ENCODE results near the gene MEGF6.

Gene MEGF6

DNA sequence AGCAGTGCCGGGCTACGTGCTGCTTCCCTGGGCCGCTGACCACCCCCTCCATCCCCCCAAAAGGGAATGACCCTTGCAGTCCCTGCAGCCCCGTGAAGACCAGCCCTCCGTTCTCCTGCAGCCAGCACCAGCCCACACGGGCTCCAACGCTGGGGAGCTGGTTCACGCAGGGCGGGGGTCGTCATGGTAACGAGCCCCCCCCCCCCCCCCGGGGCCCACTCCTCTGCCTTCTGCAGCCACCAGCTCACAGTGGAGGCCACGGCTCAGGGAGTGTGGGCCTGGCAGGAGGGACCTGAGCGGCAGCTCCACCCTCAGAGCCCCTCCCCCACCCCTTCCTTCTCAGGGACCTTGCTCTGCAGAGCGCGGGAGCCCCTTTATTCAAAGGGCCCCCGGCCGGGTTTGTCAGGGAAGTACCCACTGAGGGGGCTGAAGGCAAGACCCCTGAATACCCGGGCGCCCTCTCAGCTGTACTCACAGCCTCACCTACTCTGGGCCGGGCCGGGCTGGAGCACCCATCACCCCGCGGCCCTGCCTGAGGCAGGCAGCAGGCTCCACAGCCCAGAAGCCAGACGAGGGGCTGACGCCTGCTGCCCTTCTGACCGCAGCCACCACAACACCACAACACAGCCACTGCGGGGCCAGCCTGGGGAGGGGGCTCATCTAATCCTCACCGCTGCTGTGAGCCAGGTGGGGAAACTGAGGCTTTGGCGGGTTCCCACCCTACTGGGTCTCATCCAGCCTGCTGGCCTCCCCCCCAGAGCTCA is 12.6 kb downstream of the MEGF6 start:
- no peak overlapping the region for H3K9ac ChIP-seq (ENCODE audit: low read length)
- H2BK12ac ChIP-seq (ENCODE audit: low read length in 2 of 2): no peak overlapping the region
- no peak overlapping the region for H3K23ac ChIP-seq (ENCODE audit: low read length in 2 of 2)
- no peak overlapping the region for H3K27ac ChIP-seq (ENCODE audit: low read length, poor library complexity, severe bottlenecking)
- no peak overlapping the region for H2AFZ ChIP-seq (ENCODE audit: low read depth, low read length)
- H3K79me1 ChIP-seq (replicated peaks; ENCODE audit: low read length, poor library complexity, severe bottlenecking): no peaks in the 10 kb centered on the region
- WGBS: 69% methylated on average over 30 of the region's 30 CpGs
- H3K18ac ChIP-seq (ENCODE audit: low read depth in 1 of 2, low read length in 2 of 2): no peak overlapping the region
- no peak overlapping the region for H2BK5ac ChIP-seq (ENCODE audit: low read depth, low read length, poor library complexity, severe bottlenecking)
- H3K4ac ChIP-seq (ENCODE audit: low read depth in 1 of 2, low read length in 2 of 2): no peak overlapping the region
- no peaks in the 10 kb centered on the region for H3K4me1 ChIP-seq (ENCODE audit: control insufficient read depth, insufficient read depth, low read depth, low read length)
- no peaks in the 10 kb centered on the region for H3K9me3 ChIP-seq (ENCODE audit: control insufficient read depth, low read length)
- H4K91ac ChIP-seq (ENCODE audit: low read length): no peak overlapping the region
- H3K36me3 ChIP-seq (ENCODE audit: control insufficient read depth in 1 of 2, insufficient read depth in 2 of 2, low read depth in 1 of 2, low read length in 2 of 2): no peaks in the 10 kb centered on the region
- no peak overlapping the region for H2BK15ac ChIP-seq (ENCODE audit: low read depth, poor library complexity, severe bottlenecking)
- no peak overlapping the region for H4K8ac ChIP-seq (ENCODE audit: low read length)
- no peak overlapping the region for H3K4me3 ChIP-seq (ENCODE audit: insufficient read depth in 1 of 2, low read depth in 1 of 2, low read length in 2 of 2)
- no peak for DNase-seq
- no peak overlapping the region for H2BK120ac ChIP-seq (ENCODE audit: low read depth, low read length)
- no peak overlapping the region for H2AK5ac ChIP-seq (ENCODE audit: low read length, severe bottlenecking)
- no peak overlapping the region for H3K14ac ChIP-seq (ENCODE audit: low read length in 2 of 2)
- H3K4me2 ChIP-seq (ENCODE audit: low read length, poor library complexity, severe bottlenecking): no peak overlapping the region
- H3K27me3 ChIP-seq (ENCODE audit: control insufficient read depth in 1 of 2, insufficient read depth in 1 of 2, low read length in 2 of 2): peaks cover 52 to 69% of the 10 kb centered on the region in 2 experiments

DNA sequence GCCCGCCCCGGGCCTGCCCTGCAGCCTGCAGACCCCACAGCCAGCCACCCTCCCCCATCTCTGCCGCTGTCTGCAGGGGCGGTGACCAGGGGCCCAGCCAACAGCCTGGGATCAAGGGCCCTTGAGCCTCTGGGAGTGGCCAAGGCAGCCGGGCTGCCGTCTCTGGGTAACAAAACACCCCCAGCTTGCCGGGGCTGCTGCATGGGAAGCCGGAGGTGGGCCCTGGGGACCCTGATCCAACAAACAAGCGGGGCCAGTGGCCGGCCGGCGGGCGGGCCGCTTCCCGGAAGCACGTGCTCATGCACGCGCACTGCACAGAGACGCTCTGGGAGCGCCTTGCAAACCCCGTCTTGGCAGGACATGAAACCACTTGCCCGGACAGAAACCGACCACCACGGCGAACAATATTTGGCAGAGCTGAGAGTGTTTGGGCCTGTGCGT is 13.2 kb downstream of the MEGF6 start:
- Histone ChIP-seq H3K79me1 (replicated peaks; ENCODE audit: low read length, poor library complexity, severe bottlenecking) (no peaks in the 10 kb centered on the region), H2BK120ac (ENCODE audit: low read depth, low read length) (no peak overlapping the region), H2BK15ac (ENCODE audit: low read depth, poor library complexity, severe bottlenecking) (no peak overlapping the region), H4K8ac (ENCODE audit: low read length) (no peak overlapping the region), H2AFZ (ENCODE audit: low read depth, low read length) (no peak overlapping the region), H3K4me3 (ENCODE audit: insufficient read depth in 1 of 2, low read depth in 1 of 2, low read length in 2 of 2) (no peak overlapping the region), H3K14ac (ENCODE audit: low read length in 2 of 2) (no peak overlapping the region), H3K27ac (ENCODE audit: low read length, poor library complexity, severe bottlenecking) (no peak overlapping the region), H4K91ac (ENCODE audit: low read length) (no peak overlapping the region), H2BK12ac (ENCODE audit: low read length in 2 of 2) (no peak overlapping the region), H3K4me1 (ENCODE audit: control insufficient read depth, insufficient read depth, low read depth, low read length) (no peaks in the 10 kb centered on the region), H3K9me3 (ENCODE audit: control insufficient read depth, low read length) (no peaks in the 10 kb centered on the region), H3K9ac (ENCODE audit: low read length) (no peak overlapping the region), H3K27me3 (ENCODE audit: control insufficient read depth in 1 of 2, insufficient read depth in 1 of 2, low read length in 2 of 2) (peaks cover 52 to 70% of the 10 kb centered on the region in 2 experiments), H3K18ac (ENCODE audit: low read depth in 1 of 2, low read length in 2 of 2) (no peak overlapping the region), H3K4ac (ENCODE audit: low read depth in 1 of 2, low read length in 2 of 2) (no peak overlapping the region), H3K36me3 (ENCODE audit: control insufficient read depth in 1 of 2, insufficient read depth in 2 of 2, low read depth in 1 of 2, low read length in 2 of 2) (no peaks in the 10 kb centered on the region), H2BK5ac (ENCODE audit: low read depth, low read length, poor library complexity, severe bottlenecking) (no peak overlapping the region), H3K23ac (ENCODE audit: low read length in 2 of 2) (no peak overlapping the region), H3K4me2 (ENCODE audit: low read length, poor library complexity, severe bottlenecking) (no peak overlapping the region), H2AK5ac (ENCODE audit: low read length, severe bottlenecking) (no peak overlapping the region)
- DNase-seq: no peak
- WGBS: 75% methylated on average over 26 of the region's 26 CpGs

DNA sequence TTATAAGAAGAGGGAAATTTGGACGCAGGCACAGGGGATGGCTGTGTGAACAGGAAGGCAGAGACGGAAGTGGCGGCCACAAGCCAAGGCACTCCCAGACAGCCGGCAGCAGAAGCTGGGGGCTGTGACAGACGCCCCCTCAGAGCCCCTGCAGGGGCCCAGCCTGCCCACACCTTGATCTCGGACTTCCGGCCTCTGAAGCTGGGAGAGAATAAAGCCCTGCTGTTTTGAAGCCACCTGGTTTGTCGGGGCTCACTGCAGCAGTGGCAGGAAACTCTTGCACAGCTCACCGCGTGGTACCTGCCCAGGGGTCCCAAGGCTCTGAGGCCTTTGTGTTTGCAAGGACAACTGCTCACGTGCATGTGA is 13.7 kb downstream of the MEGF6 start:
- Histone ChIP-seq H4K91ac (ENCODE audit: low read length) (no peak overlapping the region), H3K79me1 (replicated peaks; ENCODE audit: low read length, poor library complexity, severe bottlenecking) (no peaks in the 10 kb centered on the region), H2BK5ac (ENCODE audit: low read depth, low read length, poor library complexity, severe bottlenecking) (no peak overlapping the region), H3K9me3 (ENCODE audit: control insufficient read depth, low read length) (no peaks in the 10 kb centered on the region), H3K14ac (ENCODE audit: low read length in 2 of 2) (no peak overlapping the region), H2BK120ac (ENCODE audit: low read depth, low read length) (no peak overlapping the region), H3K18ac (ENCODE audit: low read depth in 1 of 2, low read length in 2 of 2) (no peak overlapping the region), H3K4ac (ENCODE audit: low read depth in 1 of 2, low read length in 2 of 2) (no peak overlapping the region), H3K4me3 (ENCODE audit: insufficient read depth in 1 of 2, low read depth in 1 of 2, low read length in 2 of 2) (no peak overlapping the region), H2AFZ (ENCODE audit: low read depth, low read length) (no peak overlapping the region), H3K27me3 (ENCODE audit: control insufficient read depth in 1 of 2, insufficient read depth in 1 of 2, low read length in 2 of 2) (peaks cover 52 to 75% of the 10 kb centered on the region in 2 experiments), H3K27ac (ENCODE audit: low read length, poor library complexity, severe bottlenecking) (no peak overlapping the region), H3K36me3 (ENCODE audit: control insufficient read depth in 1 of 2, insufficient read depth in 2 of 2, low read depth in 1 of 2, low read length in 2 of 2) (no peaks in the 10 kb centered on the region), H3K23ac (ENCODE audit: low read length in 2 of 2) (no peak overlapping the region), H3K4me2 (ENCODE audit: low read length, poor library complexity, severe bottlenecking) (no peak overlapping the region), H3K4me1 (ENCODE audit: control insufficient read depth, insufficient read depth, low read depth, low read length) (no peaks in the 10 kb centered on the region), H2BK15ac (ENCODE audit: low read depth, poor library complexity, severe bottlenecking) (no peak overlapping the region), H3K9ac (ENCODE audit: low read length) (no peak overlapping the region), H4K8ac (ENCODE audit: low read length) (no peak overlapping the region), H2AK5ac (ENCODE audit: low read length, severe bottlenecking) (no peak overlapping the region), H2BK12ac (ENCODE audit: low read length in 2 of 2) (no peak overlapping the region)
- 53% methylated on average over 11 of the region's 11 CpGs for WGBS
- no peak for DNase-seq

DNA sequence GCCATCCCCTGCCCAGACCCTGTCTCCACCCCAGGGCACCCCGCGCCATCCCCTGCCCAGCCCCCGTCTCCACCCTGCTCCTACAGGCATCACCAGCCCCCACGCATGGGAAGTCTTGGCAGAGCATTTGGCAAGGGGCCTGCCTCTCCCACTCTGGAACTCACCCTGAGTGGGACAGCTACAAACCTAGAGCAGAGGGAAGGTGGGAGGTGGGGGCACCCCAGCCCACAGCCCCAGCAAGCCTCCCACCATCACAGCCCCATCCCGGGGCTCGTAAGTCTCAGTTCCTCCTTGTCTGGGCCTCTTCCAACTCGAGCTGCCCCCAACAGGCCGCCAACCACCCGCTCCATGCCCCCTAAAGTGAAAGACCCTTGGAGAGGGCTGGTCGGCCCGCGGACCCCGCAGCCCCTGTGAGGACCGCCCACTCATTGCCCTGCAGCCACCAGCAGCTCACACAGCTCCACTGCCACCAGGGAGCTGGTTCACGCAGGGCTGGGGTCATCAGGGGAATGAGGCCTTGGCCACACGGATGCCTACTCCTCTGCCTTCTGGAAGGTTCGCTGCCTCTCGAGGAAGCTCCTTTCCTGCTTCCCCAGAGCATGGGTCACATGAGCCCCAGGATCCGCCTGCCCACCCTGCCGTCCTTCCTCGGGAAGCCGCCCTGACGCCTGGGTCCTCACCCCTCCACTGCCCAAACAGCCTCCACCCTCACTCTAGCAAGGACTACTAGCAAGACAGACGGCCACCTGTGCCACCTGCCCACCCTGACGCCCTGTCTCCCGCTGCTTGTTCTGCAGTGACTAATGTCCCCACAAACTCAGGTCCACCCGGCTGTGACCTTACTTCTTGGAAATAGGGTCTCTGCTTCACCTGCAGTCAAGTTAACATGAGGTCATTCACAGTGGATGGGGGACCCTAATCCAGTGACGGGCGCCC is 14.4 kb downstream of the MEGF6 start:
- Histone ChIP-seq H3K4me2 (ENCODE audit: low read length, poor library complexity, severe bottlenecking) (no peak overlapping the region), H4K91ac (ENCODE audit: low read length) (no peak overlapping the region), H3K9me3 (ENCODE audit: control insufficient read depth, low read length) (no peaks in the 10 kb centered on the region), H2AFZ (ENCODE audit: low read depth, low read length) (no peak overlapping the region), H4K8ac (ENCODE audit: low read length) (no peak overlapping the region), H2BK120ac (ENCODE audit: low read depth, low read length) (no peak overlapping the region), H3K23ac (ENCODE audit: low read length in 2 of 2) (no peak overlapping the region), H3K27ac (ENCODE audit: low read length, poor library complexity, severe bottlenecking) (no peak overlapping the region), H3K79me1 (replicated peaks; ENCODE audit: low read length, poor library complexity, severe bottlenecking) (no peaks in the 10 kb centered on the region), H3K4ac (ENCODE audit: low read depth in 1 of 2, low read length in 2 of 2) (no peak overlapping the region), H2BK12ac (ENCODE audit: low read length in 2 of 2) (no peak overlapping the region), H3K14ac (ENCODE audit: low read length in 2 of 2) (no peak overlapping the region), H3K4me1 (ENCODE audit: control insufficient read depth, insufficient read depth, low read depth, low read length) (no peaks in the 10 kb centered on the region), H3K36me3 (ENCODE audit: control insufficient read depth in 1 of 2, insufficient read depth in 2 of 2, low read depth in 1 of 2, low read length in 2 of 2) (no peaks in the 10 kb centered on the region), H2BK5ac (ENCODE audit: low read depth, low read length, poor library complexity, severe bottlenecking) (no peak overlapping the region), H3K9ac (ENCODE audit: low read length) (no peak overlapping the region), H2BK15ac (ENCODE audit: low read depth, poor library complexity, severe bottlenecking) (no peak overlapping the region), H2AK5ac (ENCODE audit: low read length, severe bottlenecking) (no peak overlapping the region), H3K18ac (ENCODE audit: low read depth in 1 of 2, low read length in 2 of 2) (no peak overlapping the region), H3K4me3 (ENCODE audit: insufficient read depth in 1 of 2, low read depth in 1 of 2, low read length in 2 of 2) (no peak overlapping the region), H3K27me3 (ENCODE audit: control insufficient read depth in 1 of 2, insufficient read depth in 1 of 2, low read length in 2 of 2) (peaks cover 52 to 81% of the 10 kb centered on the region in 2 experiments)
- no peak for DNase-seq
- 87% methylated on average over 25 of the region's 29 CpGs for WGBS
